BE2C (cell line): ENCODE measurements around the gene ZNF691.

ENCODE experiments used
- DNase-seq: peaks from one replicate; pipeline ENCODE4 v3.0.0-alpha.2; 2020
- H3K27me3 ChIP-seq: fragments of 250-450 bp; sonication (Bioruptor Pico); 2 replicates; pipeline ENCODE4 v1.5.1; 2020; ENCODE audit warnings: mild to moderate bottlenecking
- H3K36me3 ChIP-seq: fragments of 250-450 bp; sonication (Bioruptor Pico); 2 replicates; pipeline ENCODE4 v1.5.1; 2020; ENCODE audit warnings: mild to moderate bottlenecking
- H3K4me1 ChIP-seq: fragments of 250-450 bp; sonication (Bioruptor Pico); 2 replicates; pipeline ENCODE4 v1.5.1; 2020
- H3K4me3 ChIP-seq: 2 replicates; pipeline ENCODE4 v1.5.1; 2011; ENCODE audit warnings: low read depth, low read length
- H3K9me3 ChIP-seq: fragments of 250-450 bp; sonication (Bioruptor Pico); 2 replicates; pipeline ENCODE4 v1.5.1; 2020
- CTCF ChIP-seq: IDR thresholded peaks from 2 replicates; pipeline ENCODE4 v1.5.1; 2012; ENCODE audit warnings: mild to moderate bottlenecking, low read depth, low read length

The ZNF691 gene

GRCh38 chr1:42817976-42818375 is 28.4 kb upstream of the ZNF691 start:
- H3K9me3 ChIP-seq = no peaks in the 10 kb centered on the region
- DNase-seq = no peak
- no peaks in the 10 kb centered on the region for H3K27me3 ChIP-seq
- no peaks in the 10 kb centered on the region for H3K4me1 ChIP-seq
- no peak overlapping the region for H3K4me3 ChIP-seq
- no peaks in the 10 kb centered on the region for H3K36me3 ChIP-seq
- TF ChIP-seq CTCF = no peak

- TF ChIP-seq CTCF = no peak
- H3K9me3 ChIP-seq = no peaks in the 10 kb centered on the region
- DNase-seq = no peak
- H3K4me1 ChIP-seq = no peaks in the 10 kb centered on the region
- no peaks in the 10 kb centered on the region for H3K27me3 ChIP-seq
- H3K36me3 ChIP-seq = no peaks in the 10 kb centered on the region
- H3K4me3 ChIP-seq = no peak overlapping the region
Observed at GRCh38 chr1:42820813-42821212, 25.6 kb upstream of the ZNF691 start.

GRCh38 chr1:42821690-42822089 is 24.7 kb upstream of the ZNF691 start:
- Histone ChIP-seq H3K27me3 (no peaks in the 10 kb centered on the region), H3K4me1 (no peaks in the 10 kb centered on the region), H3K4me3 (no peak overlapping the region), H3K9me3 (no peaks in the 10 kb centered on the region), H3K36me3 (no peaks in the 10 kb centered on the region)
- DNase-seq = no peak
- no peak for TF ChIP-seq CTCF

GRCh38 chr1:42822800-42823392 is 23.5 kb upstream of the ZNF691 start:
- TF ChIP-seq CTCF = no peak
- no peak for DNase-seq
- no peak overlapping the region for H3K4me3 ChIP-seq
- H3K36me3 ChIP-seq = no peaks in the 10 kb centered on the region
- H3K27me3 ChIP-seq = no peaks in the 10 kb centered on the region
- H3K9me3 ChIP-seq = no peaks in the 10 kb centered on the region
- no peaks in the 10 kb centered on the region for H3K4me1 ChIP-seq

- no peaks in the 10 kb centered on the region for H3K9me3 ChIP-seq
- H3K4me1 ChIP-seq = no peaks in the 10 kb centered on the region
- H3K4me3 ChIP-seq = no peak overlapping the region
- TF ChIP-seq CTCF = no peak
- no peak for DNase-seq
- H3K27me3 ChIP-seq = no peaks in the 10 kb centered on the region
- no peaks in the 10 kb centered on the region for H3K36me3 ChIP-seq
Observed at GRCh38 chr1:42824481-42825035, 21.9 kb upstream of the ZNF691 start.

GRCh38 chr1:42825036-42825851 is 21.2 kb upstream of the ZNF691 start:
- H3K4me1 ChIP-seq = no peaks in the 10 kb centered on the region
- no peak for DNase-seq
- H3K36me3 ChIP-seq = no peaks in the 10 kb centered on the region
- H3K27me3 ChIP-seq = no peaks in the 10 kb centered on the region
- no peaks in the 10 kb centered on the region for H3K9me3 ChIP-seq
- no peak for TF ChIP-seq CTCF
- no peak overlapping the region for H3K4me3 ChIP-seq
